WTC11 (cell line): ENCODE measurements around the gene NBEA. TPM values are rescaled to one million over a fixed set of nuclear protein-coding genes. Genes with fewer than 3 reads are reported as not detected.

Experiments
- ATAC-seq: fragments of 200-7000 bp; cut with Tn5 transposase; 2 replicates; pipeline ENCODE4 v1.10.0; 2021; ENCODE audit warnings: mild to moderate bottlenecking, moderate library complexity
- CTCF ChIA-PET: fragments of 300-600 bp; sonication (Branson Sonifier 250); formaldehyde crosslinking; loops from one replicate; lab custom pipeline; 2021; ENCODE audit warnings: antibody characterized with exemption; lab: Charles Lee
- POLR2A ChIA-PET: fragments of 350-600 bp; sonication (Branson Sonifier 250); formaldehyde crosslinking; loops from one replicate; lab custom pipeline; 2021; ENCODE audit warnings: antibody characterized with exemption; lab: Charles Lee
- DNase-seq: peaks from one replicate; pipeline ENCODE4 v3.0.0; 2021; ENCODE audit warnings: low spot score
- H3K27ac Mint-ChIP-seq: 2 replicates; pipeline ENCODE4 v1.8.0; 2021; ENCODE audit warnings: mixed read lengths
- H3K27me3 Mint-ChIP-seq: 2 replicates; pipeline ENCODE4 v1.8.0; 2021; ENCODE audit warnings: low read depth, mild to moderate bottlenecking, moderate library complexity, mixed read lengths
- H3K36me3 Mint-ChIP-seq: 2 replicates; pipeline ENCODE4 v1.8.0; 2021; ENCODE audit warnings: mixed read lengths
- H3K4me1 Mint-ChIP-seq: 2 replicates; pipeline ENCODE4 v1.8.0; 2022; ENCODE audit warnings: mixed read lengths
- H3K4me3 Mint-ChIP-seq: 2 replicates; pipeline ENCODE4 v1.8.0; 2021; ENCODE audit warnings: mild to moderate bottlenecking, moderate library complexity, mixed read lengths
- H3K9me3 Mint-ChIP-seq: 2 replicates; pipeline ENCODE4 v1.8.0; 2021; ENCODE audit warnings: mixed read lengths
- CREB1 ChIP-seq: sonication (generic); formaldehyde crosslinking; IDR thresholded peaks from 2 replicates; pipeline ENCODE4 v1.8.0; 2023; ENCODE audit warnings: mild to moderate bottlenecking, missing genetic modification reagents
- ETV6 ChIP-seq: sonication (generic); formaldehyde crosslinking; IDR thresholded peaks from 2 replicates; pipeline ENCODE4 v1.8.1; 2022; ENCODE audit warnings: mild to moderate bottlenecking, missing genetic modification reagents
- FOXK1 ChIP-seq: sonication (generic); formaldehyde crosslinking; IDR thresholded peaks from 2 replicates; pipeline ENCODE4 v1.8.0; 2022; ENCODE audit warnings: mild to moderate bottlenecking, moderate library complexity, missing genetic modification reagents
- FOXP1 ChIP-seq: sonication (generic); formaldehyde crosslinking; IDR thresholded peaks from 2 replicates; pipeline ENCODE4 v1.8.0; 2022; ENCODE audit warnings: missing genetic modification reagents, mild to moderate bottlenecking, moderate library complexity, borderline replicate concordance
- GABPB1 ChIP-seq: sonication (generic); formaldehyde crosslinking; IDR thresholded peaks from 2 replicates; pipeline ENCODE4 v1.8.1; 2023; ENCODE audit warnings: mild to moderate bottlenecking, missing genetic modification reagents
- MAX ChIP-seq: sonication (generic); formaldehyde crosslinking; IDR thresholded peaks from 2 replicates; pipeline ENCODE4 v1.8.0; 2022; ENCODE audit warnings: mild to moderate bottlenecking, missing genetic modification reagents
- NFATC4 ChIP-seq: fragments of 250-450 bp; sonication (Bioruptor Pico); IDR thresholded peaks from 2 replicates; pipeline ENCODE4 v1.9.0; 2021; ENCODE audit warnings: mild to moderate bottlenecking
- NFE2L1 ChIP-seq: sonication (generic); formaldehyde crosslinking; IDR thresholded peaks from 2 replicates; pipeline ENCODE4 v1.8.1; 2023; ENCODE audit warnings: missing genetic modification reagents
- OVOL2 ChIP-seq: fragments of 250-450 bp; sonication (Bioruptor Pico); IDR thresholded peaks from 2 replicates; pipeline ENCODE4 v1.9.0; 2021; ENCODE audit warnings: mild to moderate bottlenecking, borderline replicate concordance
- PRRX2 ChIP-seq: fragments of 250-450 bp; sonication (Bioruptor Pico); IDR thresholded peaks from 2 replicates; pipeline ENCODE4 v1.8.0; 2021; ENCODE audit warnings: mild to moderate bottlenecking
- RELA ChIP-seq: sonication (generic); formaldehyde crosslinking; IDR thresholded peaks from 2 replicates; pipeline ENCODE4 v1.8.1; 2022; ENCODE audit warnings: missing genetic modification reagents, mild to moderate bottlenecking, borderline replicate concordance
- SOX15 ChIP-seq: fragments of 250-450 bp; sonication (Bioruptor Pico); IDR thresholded peaks from 2 replicates; pipeline ENCODE4 v1.9.0; 2021; ENCODE audit warnings: mild to moderate bottlenecking
- SP1 ChIP-seq: sonication (generic); formaldehyde crosslinking; conservative IDR thresholded peaks from 2 replicates; pipeline ENCODE4 v1.8.1; 2022; ENCODE audit warnings: missing genetic modification reagents
- TP53 ChIP-seq: sonication (generic); formaldehyde crosslinking; IDR thresholded peaks from 2 replicates; pipeline ENCODE4 v1.8.1; 2023; ENCODE audit warnings: mild to moderate bottlenecking, missing genetic modification reagents
- ZNF263 ChIP-seq: sonication (generic); formaldehyde crosslinking; IDR thresholded peaks from 2 replicates; pipeline ENCODE4 v1.8.1; 2022; ENCODE audit warnings: low read depth, mild to moderate bottlenecking, moderate library complexity, missing genetic modification reagents
- ZNF281 ChIP-seq: sonication (generic); formaldehyde crosslinking; IDR thresholded peaks from 2 replicates; pipeline ENCODE4 v1.8.0; 2023; ENCODE audit warnings: mild to moderate bottlenecking, missing genetic modification reagents
- ZNF416 ChIP-seq: fragments of 250-450 bp; sonication (Bioruptor Pico); IDR thresholded peaks from 2 replicates; pipeline ENCODE4 v1.9.0; 2021; ENCODE audit warnings: mild to moderate bottlenecking, inconsistent platforms
- ZNF671 ChIP-seq: fragments of 250-450 bp; sonication (Bioruptor Pico); IDR thresholded peaks from 2 replicates; pipeline ENCODE4 v1.8.0; 2021; ENCODE audit warnings: mild to moderate bottlenecking
- total RNA-seq: library from RNA; stranded (reverse); gene quantifications from 3 replicates; pipeline ENCODE4 v1.2.3, GENCODE V29; 2021
- TF ChIP-seq, protein P1 (sequence below): sonication (generic); formaldehyde crosslinking; IDR thresholded peaks from 2 replicates; pipeline ENCODE4 v1.8.0; 2023; ENCODE audit warnings: missing genetic modification reagents, mild to moderate bottlenecking, borderline replicate concordance
- TF ChIP-seq, protein P2 (sequence below): sonication (generic); formaldehyde crosslinking; IDR thresholded peaks from 2 replicates; pipeline ENCODE4 v1.8.1; 2023; ENCODE audit warnings: mild to moderate bottlenecking, missing genetic modification reagents, moderate library complexity
- TF ChIP-seq, protein P3 (sequence below): fragments of 250-450 bp; sonication (Bioruptor Pico); IDR thresholded peaks from 2 replicates; pipeline ENCODE4 v1.9.0; 2021; ENCODE audit warnings: mild to moderate bottlenecking
- TF ChIP-seq, protein P4 (sequence below): fragments of 250-450 bp; sonication (Bioruptor Pico); IDR thresholded peaks from 2 replicates; pipeline ENCODE4 v1.9.0; 2021; ENCODE audit warnings: moderate library complexity, mild to moderate bottlenecking, inconsistent platforms, borderline replicate concordance

NBEA gene
- total RNA-seq, 1 experiment from 2014 or later, result 20.9 TPM

- no peak overlapping the region for H3K27ac Mint-ChIP-seq
- peaks cover 6% of the 10 kb centered on the region for H3K36me3 Mint-ChIP-seq
- TF ChIP-seq SP1 (CRISPR knock-in tag) (no peak), NFATC4 (CRISPR knock-in tag) (no peak), CREB1 (no peak), PRRX2 (no peak), NFE2L1 (CRISPR knock-in tag) (no peak), ZNF263 (CRISPR knock-in tag) (no peak), FOXK1 (no peak), TP53 (CRISPR knock-in tag) (no peak), ZNF416 (CRISPR knock-in tag) (no peak), ZNF281 (CRISPR knock-in tag) (no peak), OVOL2 (CRISPR knock-in tag) (no peak), SOX15 (no peak), FOXP1 (CRISPR knock-in tag) (no peak)
- TF ChIP-seq, protein P1, sequence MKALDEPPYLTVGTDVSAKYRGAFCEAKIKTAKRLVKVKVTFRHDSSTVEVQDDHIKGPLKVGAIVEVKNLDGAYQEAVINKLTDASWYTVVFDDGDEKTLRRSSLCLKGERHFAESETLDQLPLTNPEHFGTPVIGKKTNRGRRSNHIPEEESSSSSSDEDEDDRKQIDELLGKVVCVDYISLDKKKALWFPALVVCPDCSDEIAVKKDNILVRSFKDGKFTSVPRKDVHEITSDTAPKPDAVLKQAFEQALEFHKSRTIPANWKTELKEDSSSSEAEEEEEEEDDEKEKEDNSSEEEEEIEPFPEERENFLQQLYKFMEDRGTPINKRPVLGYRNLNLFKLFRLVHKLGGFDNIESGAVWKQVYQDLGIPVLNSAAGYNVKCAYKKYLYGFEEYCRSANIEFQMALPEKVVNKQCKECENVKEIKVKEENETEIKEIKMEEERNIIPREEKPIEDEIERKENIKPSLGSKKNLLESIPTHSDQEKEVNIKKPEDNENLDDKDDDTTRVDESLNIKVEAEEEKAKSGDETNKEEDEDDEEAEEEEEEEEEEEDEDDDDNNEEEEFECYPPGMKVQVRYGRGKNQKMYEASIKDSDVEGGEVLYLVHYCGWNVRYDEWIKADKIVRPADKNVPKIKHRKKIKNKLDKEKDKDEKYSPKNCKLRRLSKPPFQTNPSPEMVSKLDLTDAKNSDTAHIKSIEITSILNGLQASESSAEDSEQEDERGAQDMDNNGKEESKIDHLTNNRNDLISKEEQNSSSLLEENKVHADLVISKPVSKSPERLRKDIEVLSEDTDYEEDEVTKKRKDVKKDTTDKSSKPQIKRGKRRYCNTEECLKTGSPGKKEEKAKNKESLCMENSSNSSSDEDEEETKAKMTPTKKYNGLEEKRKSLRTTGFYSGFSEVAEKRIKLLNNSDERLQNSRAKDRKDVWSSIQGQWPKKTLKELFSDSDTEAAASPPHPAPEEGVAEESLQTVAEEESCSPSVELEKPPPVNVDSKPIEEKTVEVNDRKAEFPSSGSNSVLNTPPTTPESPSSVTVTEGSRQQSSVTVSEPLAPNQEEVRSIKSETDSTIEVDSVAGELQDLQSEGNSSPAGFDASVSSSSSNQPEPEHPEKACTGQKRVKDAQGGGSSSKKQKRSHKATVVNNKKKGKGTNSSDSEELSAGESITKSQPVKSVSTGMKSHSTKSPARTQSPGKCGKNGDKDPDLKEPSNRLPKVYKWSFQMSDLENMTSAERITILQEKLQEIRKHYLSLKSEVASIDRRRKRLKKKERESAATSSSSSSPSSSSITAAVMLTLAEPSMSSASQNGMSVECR, result no peak
- TF ChIP-seq, protein P2, sequence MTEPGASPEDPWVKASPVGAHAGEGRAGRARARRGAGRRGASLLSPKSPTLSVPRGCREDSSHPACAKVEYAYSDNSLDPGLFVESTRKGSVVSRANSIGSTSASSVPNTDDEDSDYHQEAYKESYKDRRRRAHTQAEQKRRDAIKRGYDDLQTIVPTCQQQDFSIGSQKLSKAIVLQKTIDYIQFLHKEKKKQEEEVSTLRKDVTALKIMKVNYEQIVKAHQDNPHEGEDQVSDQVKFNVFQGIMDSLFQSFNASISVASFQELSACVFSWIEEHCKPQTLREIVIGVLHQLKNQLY (CRISPR knock-in tag), result no peak
- POLR2A ChIA-PET, result no interaction called here
- no peak overlapping the region for H3K4me3 Mint-ChIP-seq
- ATAC-seq, result no peak
- CTCF ChIA-PET, result no interaction called here
- H3K27me3 Mint-ChIP-seq, result no peaks in the 10 kb centered on the region
- H3K4me1 Mint-ChIP-seq, result no peaks in the 10 kb centered on the region
- DNase-seq, result no peak
- H3K9me3 Mint-ChIP-seq, result no peaks in the 10 kb centered on the region
Observed at GRCh38 chr13:35210261-35210660, 268.2 kb downstream of the NBEA start.

DNA sequence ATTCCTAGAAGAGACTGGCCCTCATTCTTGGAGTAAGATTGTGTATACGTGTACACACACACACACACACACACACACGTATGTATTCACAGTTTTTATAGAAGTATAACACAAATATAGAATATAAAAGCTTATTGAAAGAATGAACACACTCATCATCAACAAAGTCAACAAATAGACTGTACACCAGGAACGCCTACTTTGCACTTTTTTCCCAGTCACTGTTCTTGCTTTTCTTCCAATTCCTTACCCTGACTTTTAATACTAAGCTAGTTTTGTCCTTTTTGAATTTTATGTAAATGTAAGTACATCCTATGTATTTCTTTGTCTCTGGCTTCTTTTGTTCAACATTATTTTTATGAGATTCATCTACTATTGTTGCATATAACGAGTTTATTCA is 269.9 kb downstream of the NBEA start:
- peaks cover 6% of the 10 kb centered on the region for H3K36me3 Mint-ChIP-seq
- ChIA-PET POLR2A (no interaction called here), CTCF (no interaction called here)
- H3K27me3 Mint-ChIP-seq, result no peaks in the 10 kb centered on the region
- no peaks in the 10 kb centered on the region for H3K4me1 Mint-ChIP-seq
- H3K9me3 Mint-ChIP-seq, result no peaks in the 10 kb centered on the region
- no peak overlapping the region for H3K27ac Mint-ChIP-seq
- ATAC-seq, result no peak
- no peak for DNase-seq
- TF ChIP-seq FOXK1, result no peak
- TF ChIP-seq, protein P3, sequence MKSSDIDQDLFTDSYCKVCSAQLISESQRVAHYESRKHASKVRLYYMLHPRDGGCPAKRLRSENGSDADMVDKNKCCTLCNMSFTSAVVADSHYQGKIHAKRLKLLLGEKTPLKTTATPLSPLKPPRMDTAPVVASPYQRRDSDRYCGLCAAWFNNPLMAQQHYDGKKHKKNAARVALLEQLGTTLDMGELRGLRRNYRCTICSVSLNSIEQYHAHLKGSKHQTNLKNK (CRISPR knock-in tag), result no peak
- TF ChIP-seq GABPB1 (CRISPR knock-in tag), result no peak
- TF ChIP-seq ETV6 (CRISPR knock-in tag), result no peak
- TF ChIP-seq SOX15, result no peak
- no peak for TF ChIP-seq RELA
- TF ChIP-seq ZNF416 (CRISPR knock-in tag), result no peak
- TF ChIP-seq, protein P4, sequence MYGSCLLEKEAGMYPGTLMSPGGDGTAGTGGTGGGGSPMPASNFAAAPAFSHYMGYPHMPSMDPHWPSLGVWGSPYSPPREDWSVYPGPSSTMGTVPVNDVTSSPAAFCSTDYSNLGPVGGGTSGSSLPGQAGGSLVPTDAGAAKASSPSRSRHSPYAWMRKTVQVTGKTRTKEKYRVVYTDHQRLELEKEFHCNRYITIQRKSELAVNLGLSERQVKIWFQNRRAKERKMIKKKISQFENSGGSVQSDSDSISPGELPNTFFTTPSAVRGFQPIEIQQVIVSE, result no peak
- TF ChIP-seq ZNF671 (CRISPR knock-in tag), result no peak
- no peak for TF ChIP-seq MAX (CRISPR knock-in tag)
- no peak overlapping the region for H3K4me3 Mint-ChIP-seq
